Measurements from ENCODE around the gene RNU6-1.

RNU6-1 gene

GRCh38 chr15:67879440-67880129 lies 39.7 kb upstream of the RNU6-1 start:
- no peaks in the 10 kb centered on the region for H3K9me3 ChIP-seq (ENCODE audit: control insufficient read depth, low read length)
- no peaks in the 10 kb centered on the region for H3K36me3 ChIP-seq (ENCODE audit: control insufficient read depth, insufficient read depth, low read length)
- no peaks in the 10 kb centered on the region for H3K4me1 ChIP-seq (ENCODE audit: control insufficient read depth, insufficient read depth, low read length, poor library complexity, severe bottlenecking)
- H3K27ac ChIP-seq (ENCODE audit: insufficient read depth, low read length, poor library complexity, severe bottlenecking): no peak overlapping the region
- H3K4me3 ChIP-seq (ENCODE audit: insufficient read depth, low read depth, low read length, poor library complexity, severe bottlenecking): no peak overlapping the region
- peaks cover 5% of the 10 kb centered on the region for H3K27me3 ChIP-seq (replicated peaks; ENCODE audit: control insufficient read depth, insufficient read depth, low read length, poor library complexity, severe bottlenecking)
- DNase-seq: no peak

- Histone ChIP-seq H3K27ac (ENCODE audit: insufficient read depth, low read length, poor library complexity, severe bottlenecking) (no peak overlapping the region), H3K4me1 (ENCODE audit: control insufficient read depth, insufficient read depth, low read length, poor library complexity, severe bottlenecking) (no peaks in the 10 kb centered on the region), H3K4me3 (ENCODE audit: insufficient read depth, low read depth, low read length, poor library complexity, severe bottlenecking) (no peak overlapping the region), H3K9me3 (ENCODE audit: control insufficient read depth, low read length) (no peaks in the 10 kb centered on the region), H3K27me3 (replicated peaks; ENCODE audit: control insufficient read depth, insufficient read depth, low read length, poor library complexity, severe bottlenecking) (peaks cover 4% of the 10 kb centered on the region), H3K36me3 (ENCODE audit: control insufficient read depth, insufficient read depth, low read length) (no peaks in the 10 kb centered on the region)
- DNase-seq: no peak
Observed at GRCh38 chr15:67878712-67879206, 38.9 kb upstream of the RNU6-1 start.

- Histone ChIP-seq H3K27me3 (replicated peaks; ENCODE audit: control insufficient read depth, insufficient read depth, low read length, poor library complexity, severe bottlenecking) (no peaks in the 10 kb centered on the region), H3K4me3 (ENCODE audit: insufficient read depth, low read depth, low read length, poor library complexity, severe bottlenecking) (no peak overlapping the region), H3K27ac (ENCODE audit: insufficient read depth, low read length, poor library complexity, severe bottlenecking) (no peak overlapping the region), H3K36me3 (ENCODE audit: control insufficient read depth, insufficient read depth, low read length) (no peaks in the 10 kb centered on the region), H3K9me3 (ENCODE audit: control insufficient read depth, low read length) (no peaks in the 10 kb centered on the region), H3K4me1 (ENCODE audit: control insufficient read depth, insufficient read depth, low read length, poor library complexity, severe bottlenecking) (no peaks in the 10 kb centered on the region)
- no peak for DNase-seq
Observed at GRCh38 chr15:67873777-67874176, 33.9 kb upstream of the RNU6-1 start.

GRCh38 chr15:67870868-67871408 lies 31.1 kb upstream of the RNU6-1 start:
- H3K9me3 ChIP-seq (ENCODE audit: control insufficient read depth, low read length): no peaks in the 10 kb centered on the region
- no peaks in the 10 kb centered on the region for H3K4me1 ChIP-seq (ENCODE audit: control insufficient read depth, insufficient read depth, low read length, poor library complexity, severe bottlenecking)
- no peaks in the 10 kb centered on the region for H3K27me3 ChIP-seq (replicated peaks; ENCODE audit: control insufficient read depth, insufficient read depth, low read length, poor library complexity, severe bottlenecking)
- H3K36me3 ChIP-seq (ENCODE audit: control insufficient read depth, insufficient read depth, low read length): no peaks in the 10 kb centered on the region
- DNase-seq: no peak
- H3K4me3 ChIP-seq (ENCODE audit: insufficient read depth, low read depth, low read length, poor library complexity, severe bottlenecking): no peak overlapping the region
- no peak overlapping the region for H3K27ac ChIP-seq (ENCODE audit: insufficient read depth, low read length, poor library complexity, severe bottlenecking)

- no peaks in the 10 kb centered on the region for H3K36me3 ChIP-seq (ENCODE audit: control insufficient read depth, insufficient read depth, low read length)
- no peak overlapping the region for H3K4me3 ChIP-seq (ENCODE audit: insufficient read depth, low read depth, low read length, poor library complexity, severe bottlenecking)
- H3K27ac ChIP-seq (ENCODE audit: insufficient read depth, low read length, poor library complexity, severe bottlenecking): no peak overlapping the region
- no peaks in the 10 kb centered on the region for H3K9me3 ChIP-seq (ENCODE audit: control insufficient read depth, low read length)
- H3K4me1 ChIP-seq (ENCODE audit: control insufficient read depth, insufficient read depth, low read length, poor library complexity, severe bottlenecking): no peaks in the 10 kb centered on the region
- DNase-seq: no peak
- no peaks in the 10 kb centered on the region for H3K27me3 ChIP-seq (replicated peaks; ENCODE audit: control insufficient read depth, insufficient read depth, low read length, poor library complexity, severe bottlenecking)
Observed at GRCh38 chr15:67869701-67870100, 29.9 kb upstream of the RNU6-1 start.

GRCh38 chr15:67865766-67866165 lies 25.9 kb upstream of the RNU6-1 start:
- no peak for DNase-seq

GRCh38 chr15:67865331-67865730 lies 25.5 kb upstream of the RNU6-1 start:
- Histone ChIP-seq H3K27me3 (replicated peaks; ENCODE audit: control insufficient read depth, insufficient read depth, low read length, poor library complexity, severe bottlenecking) (peaks cover 4% of the 10 kb centered on the region), H3K4me1 (ENCODE audit: control insufficient read depth, insufficient read depth, low read length, poor library complexity, severe bottlenecking) (no peaks in the 10 kb centered on the region), H3K27ac (ENCODE audit: insufficient read depth, low read length, poor library complexity, severe bottlenecking) (no peak overlapping the region), H3K36me3 (ENCODE audit: control insufficient read depth, insufficient read depth, low read length) (no peaks in the 10 kb centered on the region), H3K4me3 (ENCODE audit: insufficient read depth, low read depth, low read length, poor library complexity, severe bottlenecking) (no peak overlapping the region), H3K9me3 (ENCODE audit: control insufficient read depth, low read length) (no peaks in the 10 kb centered on the region)
- DNase-seq: no peak

More at GRCh38 chr15:67865766-67866165, 25.9 kb upstream of the RNU6-1 start:
- Histone ChIP-seq H3K27me3 (replicated peaks; ENCODE audit: control insufficient read depth, insufficient read depth, low read length, poor library complexity, severe bottlenecking) (peaks cover 4% of the 10 kb centered on the region), H3K4me3 (ENCODE audit: insufficient read depth, low read depth, low read length, poor library complexity, severe bottlenecking) (no peak overlapping the region), H3K36me3 (ENCODE audit: control insufficient read depth, insufficient read depth, low read length) (no peaks in the 10 kb centered on the region), H3K4me1 (ENCODE audit: control insufficient read depth, insufficient read depth, low read length, poor library complexity, severe bottlenecking) (no peaks in the 10 kb centered on the region), H3K27ac (ENCODE audit: insufficient read depth, low read length, poor library complexity, severe bottlenecking) (no peak overlapping the region), H3K9me3 (ENCODE audit: control insufficient read depth, low read length) (no peaks in the 10 kb centered on the region)

GRCh38 chr15:67863442-67863987 lies 23.7 kb upstream of the RNU6-1 start:
- Histone ChIP-seq H3K36me3 (ENCODE audit: control insufficient read depth, insufficient read depth, low read length) (no peaks in the 10 kb centered on the region), H3K27me3 (replicated peaks; ENCODE audit: control insufficient read depth, insufficient read depth, low read length, poor library complexity, severe bottlenecking) (peaks cover 4% of the 10 kb centered on the region), H3K4me1 (ENCODE audit: control insufficient read depth, insufficient read depth, low read length, poor library complexity, severe bottlenecking) (no peaks in the 10 kb centered on the region), H3K9me3 (ENCODE audit: control insufficient read depth, low read length) (no peaks in the 10 kb centered on the region), H3K4me3 (ENCODE audit: insufficient read depth, low read depth, low read length, poor library complexity, severe bottlenecking) (peak overlapping the region; percentile 21), H3K27ac (ENCODE audit: insufficient read depth, low read length, poor library complexity, severe bottlenecking) (no peak overlapping the region)
- peak; percentile 17 to 33 (median 30) for DNase-seq

GRCh38 chr15:67862750-67863441 lies 23.1 kb upstream of the RNU6-1 start:
- peak overlapping the region; percentile 21 for H3K4me3 ChIP-seq (ENCODE audit: insufficient read depth, low read depth, low read length, poor library complexity, severe bottlenecking)
- H3K36me3 ChIP-seq (ENCODE audit: control insufficient read depth, insufficient read depth, low read length): no peaks in the 10 kb centered on the region
- no peak for DNase-seq
- peaks cover 4% of the 10 kb centered on the region for H3K27me3 ChIP-seq (replicated peaks; ENCODE audit: control insufficient read depth, insufficient read depth, low read length, poor library complexity, severe bottlenecking)
- H3K4me1 ChIP-seq (ENCODE audit: control insufficient read depth, insufficient read depth, low read length, poor library complexity, severe bottlenecking): no peaks in the 10 kb centered on the region
- H3K27ac ChIP-seq (ENCODE audit: insufficient read depth, low read length, poor library complexity, severe bottlenecking): no peak overlapping the region
- no peaks in the 10 kb centered on the region for H3K9me3 ChIP-seq (ENCODE audit: control insufficient read depth, low read length)

- Histone ChIP-seq H3K27ac (ENCODE audit: insufficient read depth, low read length, poor library complexity, severe bottlenecking) (no peak overlapping the region), H3K4me3 (ENCODE audit: insufficient read depth, low read depth, low read length, poor library complexity, severe bottlenecking) (no peak overlapping the region)
Observed at GRCh38 chr15:67861983-67862382, 22.1 kb upstream of the RNU6-1 start.

More at GRCh38 chr15:67861983-67862382, 22.1 kb upstream of the RNU6-1 start:
- Histone ChIP-seq H3K27me3 (replicated peaks; ENCODE audit: control insufficient read depth, insufficient read depth, low read length, poor library complexity, severe bottlenecking) (peaks cover 4% of the 10 kb centered on the region), H3K4me1 (ENCODE audit: control insufficient read depth, insufficient read depth, low read length, poor library complexity, severe bottlenecking) (no peaks in the 10 kb centered on the region), H3K9me3 (ENCODE audit: control insufficient read depth, low read length) (no peaks in the 10 kb centered on the region), H3K36me3 (ENCODE audit: control insufficient read depth, insufficient read depth, low read length) (no peaks in the 10 kb centered on the region)
- DNase-seq: no peak

All from effector memory CD4-positive, alpha-beta T cell (primary cell).